IMR-90 (cell line): ENCODE results near the gene FTO. TPM values are rescaled to one million over a fixed set of nuclear protein-coding genes. Genes with fewer than 3 reads are reported as not detected.

Source experiments
- ATAC-seq: fragments of 200-7000 bp; cut with Tn5 transposase; 2 replicates; pipeline ENCODE4 v1.9.1; 2020; ENCODE audit warnings: low read depth, mild to moderate bottlenecking, moderate library complexity
- BruUV-seq: library from RNA; stranded (reverse); fragments of 400-500 nt; replicated peaks from 2 replicates; lab custom pipeline; 2021; lab: Mats Ljungman, UMichigan
- CTCF ChIA-PET: fragments of 300-600 bp; formaldehyde crosslinking; extraction: SDS; loops from one replicate; lab custom pipeline; 2021; ENCODE audit warnings: antibody characterized with exemption; lab: Yijun Ruan, JAX
- POLR2A ChIA-PET: fragments of 300-600 bp; sonication (Branson Sonifier 250); formaldehyde crosslinking; loops from one replicate; lab custom pipeline; 2022; ENCODE audit warnings: antibody characterized with exemption; ENCODE audit not compliant: unreplicated experiment; lab: Charles Lee
- DNase-seq: peaks from one replicate; pipeline ENCODE4 v3.0.0; 2013
- H2AFZ ChIP-seq: replicated peaks from 2 replicates; pipeline ENCODE3; 2013; ENCODE audit warnings: low read length, mild to moderate bottlenecking; ENCODE audit not compliant: poor library complexity
- H2AK5ac ChIP-seq: 2 replicates; pipeline ENCODE4 v1.6.1; 2013; ENCODE audit warnings: low read depth, low read length, inconsistent platforms
- H2AK9ac ChIP-seq: replicated peaks from 2 replicates; pipeline ENCODE3; 2013; ENCODE audit warnings: mild to moderate bottlenecking, low read depth, low read length, moderate library complexity; ENCODE audit not compliant: poor library complexity
- H2BK120ac ChIP-seq: 2 replicates; pipeline ENCODE4 v1.6.1; 2013; ENCODE audit warnings: low read depth, low read length, inconsistent platforms
- H2BK15ac ChIP-seq: 3 replicates; pipeline ENCODE4 v1.6.1; 2013; ENCODE audit warnings: low read depth, low read length, inconsistent platforms
- H2BK20ac ChIP-seq: 2 replicates; pipeline ENCODE4 v1.6.1; 2013; ENCODE audit warnings: low read depth, mild to moderate bottlenecking, inconsistent platforms, low read length, moderate library complexity
- H2BK5ac ChIP-seq: 2 replicates; pipeline ENCODE4 v1.6.1; 2013; ENCODE audit warnings: mild to moderate bottlenecking, low read depth, low read length, inconsistent platforms; ENCODE audit not compliant: poor library complexity, severe bottlenecking
- H3K14ac ChIP-seq: replicated peaks from 2 replicates; pipeline ENCODE4 v1.6.1; 2013; ENCODE audit warnings: low read depth, low read length, inconsistent platforms
- H3K18ac ChIP-seq: 2 replicates; pipeline ENCODE4 v1.6.1; 2013; ENCODE audit warnings: low read depth, low read length, control low read depth
- H3K23ac ChIP-seq: 2 replicates; pipeline ENCODE4 v1.6.1; 2013; ENCODE audit warnings: low read depth, low read length, inconsistent platforms
- H3K27ac ChIP-seq: 2 replicates; pipeline ENCODE4 v1.5.1; 2013; ENCODE audit warnings: mild to moderate bottlenecking, control low read depth, low read length; ENCODE audit not compliant: insufficient read depth
- H3K27me3 ChIP-seq: 2 replicates; pipeline ENCODE4 v1.6.1; 2013; ENCODE audit warnings: low read length; ENCODE audit not compliant: control insufficient read depth, insufficient read depth
- H3K36me3 ChIP-seq: 2 replicates; pipeline ENCODE4 v1.6.1; 2013; ENCODE audit warnings: low read length, mixed read lengths; ENCODE audit not compliant: control insufficient read depth, insufficient read depth
- H3K4ac ChIP-seq: 2 replicates; pipeline ENCODE4 v1.6.1; 2013; ENCODE audit warnings: low read depth, low read length, inconsistent platforms
- H3K4me1 ChIP-seq: 2 replicates; pipeline ENCODE4 v1.6.1; 2013; ENCODE audit warnings: low read length, mixed read lengths; ENCODE audit not compliant: control insufficient read depth, insufficient read depth
- H3K4me2 ChIP-seq: 2 replicates; pipeline ENCODE4 v1.6.1; 2013; ENCODE audit warnings: low read depth, mild to moderate bottlenecking, control low read depth, low read length, moderate library complexity
- H3K4me3 ChIP-seq: 2 replicates; pipeline ENCODE4 v1.5.1; 2013; ENCODE audit warnings: low read depth, mild to moderate bottlenecking, control low read depth, low read length, moderate library complexity; ENCODE audit not compliant: insufficient read depth
- H3K56ac ChIP-seq: 2 replicates; pipeline ENCODE4 v1.6.1; 2013; ENCODE audit warnings: low read length, inconsistent platforms; ENCODE audit not compliant: insufficient read depth; ENCODE audit errors: extremely low read depth
- H3K79me1 ChIP-seq, 2 experiments: 2 replicates each; pipeline ENCODE4 v1.6.1; 2013; ENCODE audit warnings: low read length in 2 of 2, inconsistent platforms in 1 of 2, low read depth in 1 of 2
- H3K9ac ChIP-seq: 2 replicates; pipeline ENCODE4 v1.6.1; 2013; ENCODE audit warnings: low read depth, low read length, control low read depth
- H3K9me1 ChIP-seq: 2 replicates; pipeline ENCODE4 v1.6.1; 2013; ENCODE audit warnings: low read length, inconsistent platforms; ENCODE audit not compliant: insufficient read depth
- H3K9me3 ChIP-seq: 2 replicates; pipeline ENCODE4 v1.6.1; 2013; ENCODE audit warnings: low read length; ENCODE audit not compliant: control insufficient read depth, insufficient read depth
- H4K20me1 ChIP-seq: 2 replicates; pipeline ENCODE4 v1.6.1; 2013; ENCODE audit warnings: low read length, inconsistent platforms; ENCODE audit not compliant: insufficient read depth
- H4K5ac ChIP-seq: 2 replicates; pipeline ENCODE4 v1.6.1; 2013; ENCODE audit warnings: mild to moderate bottlenecking, low read depth, low read length, control low read depth
- H4K8ac ChIP-seq, 2 experiments: 2 replicates each; pipeline ENCODE4 v1.6.1; 2013; ENCODE audit warnings: low read depth in 2 of 2, low read length in 2 of 2, control low read depth in 1 of 2, inconsistent platforms in 1 of 2
- H4K91ac ChIP-seq: 2 replicates; pipeline ENCODE4 v1.6.1; 2013; ENCODE audit warnings: low read depth, low read length, inconsistent platforms; ENCODE audit not compliant: insufficient read depth
- BHLHE40 ChIP-seq: fragments of 150-350 bp; IDR thresholded peaks from 2 replicates; pipeline ENCODE4 v1.6.1; 2016; ENCODE audit warnings: mild to moderate bottlenecking, low read depth, low read length
- POLR2A ChIP-seq: IDR thresholded peaks from 2 replicates; pipeline ENCODE4 v1.6.1; 2012; ENCODE audit warnings: mild to moderate bottlenecking, low read depth, low read length
- WGBS, 2 experiments: methylation state at CpG; one replicate each; pipeline versions ENCODE4 v1.1.5 to v1.1.7; 2013; ENCODE audit warnings: missing lambda C conversion rate in 2 of 2; ENCODE audit not compliant: insufficient read length in 1 of 2; ENCODE audit errors: extremely low coverage in 2 of 2; 5-methylcytosine and 5-hydroxymethylcytosine counted together
- dilution Hi-C: fragments of 300-500 bp; cut with HindIII; formaldehyde crosslinking; loops from one replicate; pipeline ENCODE4 v1.14.3; 2018; ENCODE audit warnings: low sequenced_read_pairs; ENCODE audit not compliant: unreplicated experiment
- in situ Hi-C: fragments of 300-500 bp; cut with MboI; formaldehyde crosslinking; loops from 3 replicates; pipeline ENCODE4 v1.14.3; 2019; ENCODE audit warnings: low sequenced_read_pairs, inconsistent platforms, mixed read lengths
- intact Hi-C: fragments of 100-400 bp; cut with micrococcal nuclease; formaldehyde crosslinking; loops from 2 replicates; pipeline ENCODE4 v1.10.0; 2022
- polyA plus RNA-seq, 3 experiments: library from polyadenylated mRNA; depleted of rRNA; stranded (reverse); fragments of >200 nt; gene quantifications; 2 replicates each; pipeline ENCODE4 v1.2.3, GENCODE V29; 2012; ENCODE audit warnings: low replicate concordance in 1 of 3
- total RNA-seq: library from RNA; depleted of rRNA; stranded (reverse); fragments of >200 nt; gene quantifications from 2 replicates; pipeline ENCODE4 v1.2.3, GENCODE V29; 2012
- TF ChIP-seq, protein P1 (sequence below): fragments of 150-350 bp; IDR thresholded peaks from 2 replicates; pipeline ENCODE4 v1.6.1; 2017; ENCODE audit warnings: mild to moderate bottlenecking, antibody characterized with exemption, low read length, low read depth

Gene FTO
- total and polyA plus RNA-seq, 2 of the 4 experiments (the other 2 are of a cell fraction) = 70.3 to 132 TPM

- H3K4me1 ChIP-seq = peaks cover 5% of the 10 kb centered on the region
- CTCF ChIA-PET = interaction anchor here (0.5 kb wide), 1 partner anchor 1873 kb away, joined by 4 read pairs; no protein-coding TSS in a partner anchor
Observed at GRCh38 chr16:53829186-53829747, 125.3 kb downstream of the FTO start.

More at GRCh38 chr16:53829186-53829747, 125.3 kb downstream of the FTO start:
- in situ Hi-C loops = no loop called here
- H4K91ac ChIP-seq = no peak overlapping the region
- H2BK20ac ChIP-seq = no peak overlapping the region
- no peak overlapping the region for H3K9ac ChIP-seq
- H3K4me2 ChIP-seq = peak overlapping the region; percentile 46; the same call in 1 of the 2 replicates
- no peak overlapping the region for H2AFZ ChIP-seq
- H3K4ac ChIP-seq = peak overlapping the region; percentile 25
- ATAC-seq (peak; percentile 62), DNase-seq (peak; percentile 71)
- no peak overlapping the region for H2BK5ac ChIP-seq
- 35% methylated on average over 2 of the region's 3 CpGs; no CpG with 5 or more reads in 1 of the 2 experiments for WGBS, 2 experiments
- peaks cover 19 to 35% of the 10 kb centered on the region in 2 experiments for H3K79me1 ChIP-seq
- no peak overlapping the region for H3K23ac ChIP-seq
- no peak overlapping the region for H3K27ac ChIP-seq
- H3K14ac ChIP-seq = no peak overlapping the region; the same call in 1 of the 2 replicates
- TF ChIP-seq POLR2A (no peak), BHLHE40 (peak; percentile 48; the same call in 1 of the 2 replicates)
- TF ChIP-seq, protein P1, sequence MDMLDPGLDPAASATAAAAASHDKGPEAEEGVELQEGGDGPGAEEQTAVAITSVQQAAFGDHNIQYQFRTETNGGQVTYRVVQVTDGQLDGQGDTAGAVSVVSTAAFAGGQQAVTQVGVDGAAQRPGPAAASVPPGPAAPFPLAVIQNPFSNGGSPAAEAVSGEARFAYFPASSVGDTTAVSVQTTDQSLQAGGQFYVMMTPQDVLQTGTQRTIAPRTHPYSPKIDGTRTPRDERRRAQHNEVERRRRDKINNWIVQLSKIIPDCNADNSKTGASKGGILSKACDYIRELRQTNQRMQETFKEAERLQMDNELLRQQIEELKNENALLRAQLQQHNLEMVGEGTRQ = peak; percentile 30; the same call in 1 of the 2 replicates
- POLR2A ChIA-PET = no interaction called here
- no peaks in the 10 kb centered on the region for H3K27me3 ChIP-seq
- H3K9me3 ChIP-seq = no peaks in the 10 kb centered on the region
- H4K5ac ChIP-seq = no peak overlapping the region
- H4K20me1 ChIP-seq = no peaks in the 10 kb centered on the region
- no peak overlapping the region for H2AK5ac ChIP-seq
- H2BK120ac ChIP-seq = no peak overlapping the region
- H3K18ac ChIP-seq = no peak overlapping the region
- BruUV-seq = no TSS peak
- no peak overlapping the region for H3K56ac ChIP-seq
- H3K36me3 ChIP-seq = peaks cover 8% of the 10 kb centered on the region
- H3K4me3 ChIP-seq = no peak overlapping the region
- H3K9me1 ChIP-seq = peaks cover 5% of the 10 kb centered on the region
- H2BK15ac ChIP-seq = no peak overlapping the region
- 0 out of 4 replicates have a peak overlapping the region, but pooled peaks of 1 of the 2 experiments have one; percentile 49 for H4K8ac ChIP-seq
- H2AK9ac ChIP-seq = no peak overlapping the region
- intact Hi-C loops = no loop called here
- dilution Hi-C loops = no loop called here
